Colonic mucosa (tissue), 4 donors: Measurements from ENCODE around the gene ARMCX2. TPM values are rescaled to one million over a fixed set of nuclear protein-coding genes. Genes with fewer than 3 reads are reported as not detected.

Experiments used
- DNase-seq: peaks from one replicate; pipeline ENCODE4 v3.0.0-alpha.2; 2020
- H3K27ac ChIP-seq: fragments of 200-600 bp; one replicate; pipeline ENCODE4 v1.8.0; 2021
- H3K27me3 ChIP-seq: fragments of 200-600 bp; one replicate; pipeline ENCODE4 v1.8.0; 2021
- H3K36me3 ChIP-seq: fragments of 200-600 bp; one replicate; pipeline ENCODE4 v1.8.0; 2021
- H3K4me1 ChIP-seq: fragments of 200-600 bp; one replicate; pipeline ENCODE4 v1.8.0; 2021; ENCODE audit warnings: mild to moderate bottlenecking
- H3K4me3 ChIP-seq: fragments of 200-600 bp; one replicate; pipeline ENCODE4 v1.8.0; 2021
- H3K9ac ChIP-seq, 2 donors: one replicate each; pipeline ENCODE4 v1.7.0; 2013; ENCODE audit warnings: control low read depth in 2 of 2, low read depth in 2 of 2, low read length in 2 of 2
- H3K9me3 ChIP-seq: fragments of 200-600 bp; one replicate; pipeline ENCODE4 v1.8.0; 2021
- CTCF ChIP-seq: fragments of 200-600 bp; IDR thresholded peaks from one replicate; pipeline ENCODE4 v1.8.0; 2022; ENCODE audit warnings: antibody characterized with exemption, mild to moderate bottlenecking
- intact Hi-C: fragments of 100-400 bp; cut with DNase I; formaldehyde crosslinking; loops from one replicate; pipeline ENCODE4 v1.14.1; 2022
- total RNA-seq, 2 donors: library from RNA; stranded (reverse); fragmentation: NEBNext Ultra II Directional in 1 of 2; extraction: Animal tissue kit (Norgen Biotek cat#: 25700) in 1 of 2; gene quantifications; one replicate each; pipeline ENCODE4 v1.2.1, GENCODE V29; 2021
- donor health status: healthy.
- donor health status: DM: no; HTN: no; CAD: no.
- donor health status: DM: no; HTN: no; CAD: no.

Gene ARMCX2
- total RNA-seq: 10 to 100 TPM in 1 of 2 donors, 1 to 10 TPM in 1; 6.7 to 11.5 TPM

- Histone ChIP-seq H3K9ac (peak within 1 kb of the TSS; percentile 59 to 68), H3K27ac (no peak within 1 kb of the TSS), H3K4me3 (peak within 1 kb of the TSS; percentile 42), H3K27me3 (no peaks in the 10 kb centered on the region), H3K4me1 (no peaks in the 10 kb centered on the region), H3K36me3 (no peaks in the 10 kb centered on the region), H3K9me3 (no peaks in the 10 kb centered on the region)
- peak; percentile 37 for DNase-seq
- TF ChIP-seq CTCF: no peak
- intact Hi-C loops: no loop called here
Observed at GRCh38 chrX:101659601-101660063, at the start of gene ARMCX2. Gene ARMCX2 (minus strand): TSS chrX:101659850. CDS start chrX:101657588, 2,262 bp downstream.

- no peaks in the 10 kb centered on the region for H3K36me3 ChIP-seq
- DNase-seq: no peak
- H3K4me3 ChIP-seq: no peak overlapping the region
- no peak for TF ChIP-seq CTCF
- no peaks in the 10 kb centered on the region for H3K27me3 ChIP-seq
- H3K4me1 ChIP-seq: no peaks in the 10 kb centered on the region
- H3K27ac ChIP-seq: no peak overlapping the region
- intact Hi-C loops: no loop called here
- H3K9me3 ChIP-seq: no peaks in the 10 kb centered on the region
- no peak overlapping the region for H3K9ac ChIP-seq
Observed at GRCh38 chrX:101709384-101709783, 49.7 kb upstream of the ARMCX2 start.

- TF ChIP-seq CTCF: no peak
- intact Hi-C loops: no loop called here
- Histone ChIP-seq H3K4me3 (no peak overlapping the region), H3K4me1 (no peaks in the 10 kb centered on the region), H3K27ac (no peak overlapping the region), H3K9me3 (no peaks in the 10 kb centered on the region), H3K36me3 (no peaks in the 10 kb centered on the region), H3K27me3 (no peaks in the 10 kb centered on the region), H3K9ac (no peak overlapping the region)
- DNase-seq: no peak
Observed at GRCh38 chrX:101708163-101708562, 48.5 kb upstream of the ARMCX2 start.

- no peak for DNase-seq
- no peak for TF ChIP-seq CTCF
- Histone ChIP-seq H3K9me3 (no peaks in the 10 kb centered on the region), H3K36me3 (no peaks in the 10 kb centered on the region), H3K4me3 (no peak overlapping the region), H3K27ac (no peak overlapping the region), H3K9ac (no peak overlapping the region), H3K4me1 (no peaks in the 10 kb centered on the region), H3K27me3 (no peaks in the 10 kb centered on the region)
- intact Hi-C loops: no loop called here
Observed at GRCh38 chrX:101693476-101693875, 33.8 kb upstream of the ARMCX2 start.

- intact Hi-C loops: no loop called here
- Histone ChIP-seq H3K36me3 (no peaks in the 10 kb centered on the region), H3K27me3 (no peaks in the 10 kb centered on the region), H3K9ac (no peak overlapping the region), H3K4me1 (no peaks in the 10 kb centered on the region), H3K27ac (no peak overlapping the region), H3K9me3 (no peaks in the 10 kb centered on the region), H3K4me3 (no peak overlapping the region)
- DNase-seq: no peak
- no peak for TF ChIP-seq CTCF
Observed at GRCh38 chrX:101691835-101692234, 32.2 kb upstream of the ARMCX2 start.
